T-helper 1 cell treated with Interleukin-12 subunit alpha and Interleukin-12 subunit beta and Interleukin-4 antibody, amounts not matched to agents 30 ng/mL and 1 ng/mL, for 36 hours (primary cell): Measurements from ENCODE around the gene DHX58. TPM values are rescaled to one million over a fixed set of nuclear protein-coding genes. Genes with fewer than 3 reads are reported as not detected.

Experiments
- intact Hi-C: fragments of 100-400 bp; cut with micrococcal nuclease; formaldehyde crosslinking; loops from one replicate; pipeline ENCODE4 v1.15.1; 2024
- total RNA-seq: library from RNA; stranded (reverse); gene quantifications from 2 replicates; pipeline ENCODE4 v1.2.3, GENCODE V29; 2022

DHX58 gene
- total RNA-seq, 1 donor from 2014 or later, result 76.9 TPM

DNA sequence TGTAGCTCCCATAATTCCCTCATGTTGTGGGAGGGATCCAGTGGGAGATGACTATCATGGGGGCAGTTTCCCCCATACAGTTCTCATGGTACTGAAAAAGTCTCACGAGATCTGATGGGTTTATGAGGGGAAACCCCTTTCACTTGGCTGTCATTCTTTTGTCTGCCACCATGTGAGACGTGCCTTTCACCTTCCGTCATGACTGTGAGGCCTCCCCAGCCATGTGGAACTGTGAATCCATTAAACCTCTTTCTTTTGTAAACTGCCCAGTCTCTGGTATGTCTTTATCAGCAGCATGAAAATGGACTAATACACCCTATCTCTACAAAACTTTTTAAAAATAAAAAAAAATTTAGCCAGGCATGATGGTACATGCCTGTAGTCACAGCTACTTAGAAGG is 55.9 kb downstream of the DHX58 start:
- intact Hi-C loops, result no loop called here

DNA sequence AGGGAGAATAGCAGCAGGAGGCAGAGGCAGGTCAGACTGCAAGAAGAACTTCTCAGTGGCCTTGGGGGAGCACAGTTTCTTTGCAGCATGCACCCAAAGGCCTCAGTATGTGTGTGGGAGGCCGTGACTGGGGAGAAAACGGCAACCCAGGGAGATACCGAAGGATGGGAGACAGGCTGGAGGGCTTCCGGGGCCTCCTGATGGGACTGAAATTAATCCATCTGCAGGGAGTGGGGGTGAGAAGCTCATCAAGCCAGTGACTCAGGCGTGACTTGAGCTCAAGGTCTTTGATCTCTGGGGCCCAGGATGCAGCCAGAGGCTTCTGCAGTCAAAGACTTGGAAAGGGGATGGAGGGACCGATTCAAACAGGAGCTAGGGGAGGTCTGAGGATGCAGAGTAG is 57.0 kb downstream of the DHX58 start:
- intact Hi-C loops, result no loop called here

DNA sequence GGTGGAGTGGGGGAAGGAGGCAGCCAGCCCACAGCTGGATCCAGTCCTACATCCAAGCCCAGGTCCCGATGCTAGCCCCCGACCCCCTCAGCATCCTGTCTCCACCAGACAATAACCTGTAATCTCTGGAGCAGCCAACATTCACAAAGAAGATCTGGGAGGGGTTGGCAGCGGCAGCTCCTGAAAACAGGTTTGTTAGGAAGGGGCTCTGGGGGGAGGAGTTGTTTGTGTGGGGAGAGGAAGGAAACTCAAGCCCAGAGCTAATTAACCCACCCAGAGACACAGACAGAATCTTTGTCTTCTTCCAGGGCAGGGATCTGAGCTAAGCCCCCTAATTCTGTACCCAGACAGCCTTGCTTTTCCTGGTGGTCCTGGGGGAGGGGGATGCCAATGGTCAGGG is 57.5 kb downstream of the DHX58 start:
- intact Hi-C loops, result no loop called here

DNA sequence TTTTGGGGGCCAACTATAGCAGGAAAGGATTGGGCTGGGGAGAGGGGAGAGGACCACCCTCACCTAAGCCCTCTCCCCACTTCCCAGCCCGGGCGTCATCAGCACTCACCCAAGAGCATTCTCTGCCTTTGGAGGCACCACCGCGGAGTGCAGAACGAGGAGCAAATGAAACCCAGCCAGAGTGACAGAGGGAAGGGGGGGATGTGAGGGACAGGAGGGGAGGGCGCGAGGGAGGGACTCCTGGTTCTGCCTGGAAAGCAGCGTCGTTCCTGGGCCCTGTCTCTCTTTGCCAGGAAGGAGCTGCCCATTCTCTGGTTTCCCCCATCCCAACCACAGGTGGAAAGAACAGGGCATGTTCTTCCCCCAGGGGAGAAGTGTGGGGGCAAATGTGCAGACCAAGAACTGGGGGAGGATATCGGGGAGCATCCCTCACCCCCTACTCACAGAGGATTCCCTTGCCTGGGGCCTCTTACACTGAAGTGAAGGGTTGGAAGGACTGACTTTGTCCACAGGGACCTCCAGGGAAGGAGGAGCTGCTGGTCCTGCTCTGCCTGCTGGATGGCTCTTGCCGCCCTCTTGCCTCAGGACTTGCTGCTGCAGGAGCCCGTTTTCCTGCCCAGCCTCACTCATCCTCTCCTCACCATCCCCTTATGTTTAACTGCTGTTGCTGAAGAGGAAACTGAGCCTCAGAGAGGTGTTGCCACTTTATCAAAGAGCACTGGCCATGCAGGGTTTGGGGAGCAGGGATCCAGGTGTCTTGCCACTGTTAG is 58.6 kb downstream of the DHX58 start:
- intact Hi-C loops, result no loop called here

DNA sequence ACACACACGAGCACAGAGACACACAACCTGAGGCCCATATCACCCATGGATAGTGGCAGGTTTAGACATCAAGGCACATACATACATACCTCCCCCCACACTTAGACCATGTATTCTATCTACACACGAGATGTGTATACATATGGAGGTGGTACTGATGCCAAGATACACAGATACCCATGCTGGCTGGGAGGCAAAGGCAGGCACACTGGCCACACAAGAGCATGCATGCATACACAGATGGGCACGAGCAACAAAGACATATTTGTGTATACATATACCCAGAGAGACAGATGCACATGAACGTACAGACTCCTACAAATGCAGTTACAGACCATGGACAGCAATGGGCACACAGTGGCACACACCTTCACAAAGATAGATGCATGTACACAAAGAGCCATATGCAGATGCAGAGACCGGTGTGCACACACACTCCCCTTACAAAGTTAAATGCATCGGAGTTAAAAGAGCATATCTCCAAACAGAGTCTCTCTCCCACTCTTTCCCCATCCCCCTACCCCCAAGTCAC is 60.1 kb downstream of the DHX58 start:
- intact Hi-C loops, result no loop called here

DNA sequence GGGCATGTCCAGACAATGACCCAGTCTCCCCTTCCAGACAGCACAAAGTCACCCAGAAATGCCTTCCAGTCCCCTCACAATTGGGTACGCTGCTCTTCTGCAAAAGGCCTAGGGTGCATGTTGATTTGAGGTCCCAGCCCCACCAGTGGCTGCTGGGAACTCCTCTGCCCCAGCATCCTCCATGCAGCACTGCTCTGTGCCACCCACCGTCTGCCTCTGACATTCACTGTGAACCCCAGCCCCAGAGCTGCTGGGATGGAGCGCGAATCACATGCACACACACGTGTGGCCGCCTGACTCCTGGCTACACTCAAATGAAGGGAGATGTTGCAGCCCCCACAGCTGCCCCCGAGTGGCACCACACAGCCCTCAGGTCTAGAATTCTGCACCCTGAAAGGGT is 60.9 kb downstream of the DHX58 start:
- intact Hi-C loops, result no loop called here

Other genes with a start within 250 kb of the DHX58 start
- 15.5 TPM in 2 replicates for gene KLHL11, start 247.3 kb downstream of the DHX58 start, total RNA-seq
- 159 and 165 TPM in 2 replicates for gene ACLY, start 193.8 kb downstream of the DHX58 start, total RNA-seq
- 0.47 and 0.49 TPM in 2 replicates for gene ODAD4, start 182.1 kb downstream of the DHX58 start, total RNA-seq
- 98.4 and 99.3 TPM in 2 replicates for gene CNP, start 145.9 kb downstream of the DHX58 start, total RNA-seq
- gene DNAJC7, start 95.3 kb downstream of the DHX58 start, total RNA-seq, result 103 and 119 TPM in 2 replicates
- 29.1 and 29.4 TPM in 2 replicates for gene NKIRAS2, start 92.6 kb downstream of the DHX58 start, total RNA-seq
- 0.10 TPM in 2 replicates for gene C17orf113, start 62.1 kb downstream of the DHX58 start, total RNA-seq
- gene ZNF385C, start 14.2 kb downstream of the DHX58 start, total RNA-seq, result not detected in 2 replicates
- 38.1 and 38.9 TPM in 2 replicates for gene KAT2A, start 8.7 kb upstream of the DHX58 start, total RNA-seq
- gene HSPB9, start 10.1 kb upstream of the DHX58 start, total RNA-seq, result not detected in 2 replicates
- 99.0 and 107 TPM in 2 replicates for gene RAB5C, start 42.3 kb upstream of the DHX58 start, total RNA-seq
- gene KCNH4, start 68.4 kb upstream of the DHX58 start, total RNA-seq, result 0.41 and 0.59 TPM in 2 replicates
- gene HCRT, start 72.7 kb upstream of the DHX58 start, total RNA-seq, result 0.39 TPM in 1 of 2 replicates, not detected in the other
- 16.3 and 17.2 TPM in 2 replicates for gene GHDC, start 81.8 kb upstream of the DHX58 start, total RNA-seq
- 156 TPM in 2 replicates for gene STAT5B, start 163.7 kb upstream of the DHX58 start, total RNA-seq
- 160 and 170 TPM in 2 replicates for gene STAT5A, start 175.8 kb upstream of the DHX58 start, total RNA-seq